ENCODE measurements around the gene XIRP2. TPM values are rescaled to one million over a fixed set of nuclear protein-coding genes. Genes with fewer than 3 reads are reported as not detected.

The XIRP2 gene
- total and polyA plus RNA-seq, 2 of the 13 experiments (the other 11 are each of a cell fraction or from before 2014, with no cell fraction given), result 0.04 to 0.05 TPM

GRCh38 chr2:166897666-166898065, 9.4 kb downstream of the XIRP2 start (continued):
- TF ChIP-seq IKZF5 (CRISPR knock-in tag; IDR thresholded peaks at IDR 0.05) (no peak), SMAD9 (CRISPR knock-in tag; IDR thresholded peaks at IDR 0.05) (no peak), ZNF800 (CRISPR knock-in tag; IDR thresholded peaks at IDR 0.05) (no peak), NONO (IDR thresholded peaks at IDR 0.05) (no peak), NONO (CRISPR knock-in tag; conservative IDR thresholded peaks at IDR 0.05) (no peak), NFE2 (CRISPR knock-in tag; IDR thresholded peaks at IDR 0.05) (no peak), ZBTB8A (CRISPR knock-in tag; IDR thresholded peaks at IDR 0.05; ENCODE audit: borderline replicate concordance, low read depth) (no peak), PRPF4 (IDR thresholded peaks at IDR 0.05; ENCODE audit: low read depth, low read length, poor library complexity, severe bottlenecking) (no peak)

GRCh38 chr2:166899676-166900075, 11.4 kb downstream of the XIRP2 start:
- Histone ChIP-seq H2AFZ (ENCODE audit: low read length) (no peak overlapping the region), H3K4me3 (replicated peaks in 1 of 3; ENCODE audit: insufficient read depth in 1 of 3, low read depth in 2 of 3, low read length in 3 of 3) (no peak overlapping the region), H3K4me1 (ENCODE audit: insufficient read depth, low read length) (no peaks in the 10 kb centered on the region), H3K79me2 (ENCODE audit: insufficient read depth, low read length) (no peaks in the 10 kb centered on the region), H3K4me2 (ENCODE audit: low read depth, low read length) (no peak overlapping the region), H3K27me3 (ENCODE audit: control insufficient read depth in 1 of 2, insufficient read depth in 2 of 2, low read length in 2 of 2) (no peaks in the 10 kb centered on the region), H3K9me3 (ENCODE audit: low read length) (no peaks in the 10 kb centered on the region), H3K36me3 (replicated peaks in 1 of 2; ENCODE audit: control insufficient read depth in 1 of 2, insufficient read depth in 2 of 2, low read length in 2 of 2) (no peaks in the 10 kb centered on the region), H4K20me1 (ENCODE audit: insufficient read depth, low read length) (no peaks in the 10 kb centered on the region), H3K27ac (ENCODE audit: extremely low read length, insufficient read depth, low read length) (no peak overlapping the region), H3K9ac (ENCODE audit: insufficient read depth, low read depth, low read length) (no peak overlapping the region)
- ChIA-PET CTCF (ENCODE audit: low intra/inter-chr PET ratio, low total read pairs) (interaction anchor here (1.0 to 2.5 kb wide), 2 partner anchors 312 to 1219 kb away, joined by 5 to 11 read pairs; no protein-coding TSS in a partner anchor), POLR2A (no interaction called here)
- in situ Hi-C loops (cut with HindIII; ENCODE audit: extremely low pct_ligation_motif_present, low pct_unique_long_range_greater_than_20kb), result loop anchor here (5.0 to 25.0 kb wide), 3 partner anchors 313 to 1213 kb away; no protein-coding TSS in a partner anchor
- intact Hi-C loops (cut with micrococcal nuclease; ENCODE audit: unreplicated experiment), result loop anchor here (1.0 to 10.0 kb wide), 4 partner anchors 313 to 1219 kb away; no protein-coding TSS in a partner anchor
- no peak for FAIRE-seq
- BruUV-seq (replicated peaks), result no TSS peak
- peak; percentile 59; the same call in 2 of the 3 replicates for ATAC-seq
- DNase-seq (ENCODE audit: low spot score), result no peak
- 41% methylated on average over 5 of the region's 5 CpGs for WGBS (ENCODE audit: low lambda C conversion rate)
- TF ChIP-seq HOXA9 (CRISPR knock-in tag; IDR thresholded peaks at IDR 0.05; ENCODE audit: borderline replicate concordance) (no peak), ERF (CRISPR knock-in tag; IDR thresholded peaks at IDR 0.05) (no peak), AHDC1 (CRISPR knock-in tag; IDR thresholded peaks at IDR 0.05; ENCODE audit: borderline replicate concordance) (no peak)
